GM21360 (cell line): ENCODE measurements around the gene TAF1.
"Not testable (repeated sequence)": the region's sequence is repeated elsewhere in the genome, so short reads cannot be mapped to it uniquely, and the experiment has no call there.

Experiments
- ATAC-seq: cut with Tn5 transposase; IDR thresholded peaks from one replicate; pipeline ENCODE4 v1.9.1; 2021; ENCODE audit warnings: mild to moderate bottlenecking, moderate library complexity; ENCODE audit not compliant: unreplicated experiment

Gene TAF1

DNA sequence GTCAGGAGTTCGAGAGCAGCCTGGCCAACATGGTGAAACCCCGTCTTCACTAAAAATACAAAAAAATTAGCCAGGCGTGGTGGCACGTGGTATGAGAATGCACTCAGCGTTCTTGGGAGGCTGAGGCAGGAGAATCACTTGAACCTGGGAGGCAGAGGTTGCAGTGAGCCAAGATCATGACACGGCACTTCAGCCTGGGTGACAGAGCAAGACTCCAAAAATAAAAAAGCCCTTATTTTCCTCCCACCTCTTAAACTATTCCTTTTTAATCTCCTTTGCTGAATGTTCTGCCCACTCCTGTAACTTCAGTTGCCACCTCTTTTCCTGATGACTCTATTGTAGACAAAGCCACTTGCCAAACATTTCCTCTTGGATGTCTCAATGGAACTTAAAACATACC lies 72.6 kb downstream of the TAF1 start:
- no peak for ATAC-seq

DNA sequence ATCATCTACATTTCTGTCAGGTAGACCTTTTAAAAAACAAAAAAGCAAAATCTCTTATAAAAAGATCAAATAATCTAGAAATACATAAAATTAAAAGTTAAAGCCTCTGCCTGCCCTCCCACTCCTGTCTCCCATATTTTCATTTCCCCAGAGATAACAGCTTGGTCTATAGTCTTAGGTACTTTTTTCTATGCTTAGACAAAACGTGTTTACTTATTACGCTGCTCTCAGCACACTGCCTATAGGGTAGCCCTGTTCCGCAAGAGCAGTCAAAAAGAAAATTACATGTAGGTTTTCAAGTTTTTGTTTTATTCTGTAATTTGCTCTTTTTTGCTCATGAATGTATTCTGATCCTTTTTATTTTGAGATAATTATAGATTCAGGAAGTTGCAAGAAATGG lies 73.3 kb downstream of the TAF1 start:
- ATAC-seq = no peak

DNA sequence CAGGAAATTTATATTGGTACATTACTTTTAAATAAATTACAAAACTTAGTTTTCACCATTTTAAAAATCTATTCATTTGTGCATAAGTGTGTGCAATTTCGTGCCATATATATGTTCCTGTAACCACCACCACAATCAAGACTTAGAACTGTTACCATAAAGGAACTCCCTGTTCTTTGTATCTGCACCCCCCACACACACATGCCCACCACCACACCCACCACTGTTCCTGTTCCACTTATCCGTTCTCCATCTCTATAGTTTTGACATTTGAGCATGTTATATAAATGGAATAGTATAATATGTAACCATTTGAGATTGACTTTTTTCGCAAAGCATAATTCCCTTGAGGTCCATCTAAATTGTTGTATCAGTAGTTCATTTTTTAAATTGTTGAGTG lies 73.7 kb downstream of the TAF1 start:
- ATAC-seq = no peak

DNA sequence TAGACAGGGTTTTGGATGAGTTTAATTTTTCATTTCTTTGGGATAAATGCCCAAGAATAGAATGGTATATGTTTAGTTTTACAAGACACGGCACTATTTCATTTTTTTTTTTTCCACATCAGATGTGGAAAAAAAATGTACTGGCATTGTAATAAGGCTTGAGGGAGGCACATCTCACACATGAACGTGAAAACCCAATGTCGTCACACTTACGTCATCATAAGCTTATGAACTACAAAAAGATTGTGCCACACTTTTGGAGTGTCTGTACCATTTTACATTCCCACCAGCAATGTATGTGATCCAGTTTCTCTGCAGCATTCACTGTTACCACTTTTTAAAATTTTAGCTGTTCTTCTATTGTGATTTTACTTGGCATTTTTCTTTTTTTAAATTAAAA lies 74.2 kb downstream of the TAF1 start:
- no peak for ATAC-seq

DNA sequence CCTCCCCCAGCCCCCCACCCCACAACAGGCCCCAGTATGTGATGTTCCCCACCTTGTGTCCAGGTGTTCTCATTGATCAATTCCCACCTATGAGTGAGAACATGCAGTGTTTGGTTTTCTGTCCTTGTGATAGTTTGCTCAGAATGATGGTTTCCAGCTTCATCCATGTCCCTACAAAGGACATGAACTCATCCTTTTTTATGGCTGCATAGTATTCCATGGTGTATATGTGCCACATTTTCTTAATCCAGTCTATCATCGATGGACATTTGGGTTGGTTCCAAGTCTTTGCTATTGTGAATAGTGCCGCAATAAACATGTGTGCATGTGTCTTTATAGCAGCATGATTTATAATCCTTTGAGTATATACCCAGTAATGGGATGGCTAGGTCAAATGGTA lies 75.7 kb downstream of the TAF1 start:
- ATAC-seq = not testable (repeated sequence)

DNA sequence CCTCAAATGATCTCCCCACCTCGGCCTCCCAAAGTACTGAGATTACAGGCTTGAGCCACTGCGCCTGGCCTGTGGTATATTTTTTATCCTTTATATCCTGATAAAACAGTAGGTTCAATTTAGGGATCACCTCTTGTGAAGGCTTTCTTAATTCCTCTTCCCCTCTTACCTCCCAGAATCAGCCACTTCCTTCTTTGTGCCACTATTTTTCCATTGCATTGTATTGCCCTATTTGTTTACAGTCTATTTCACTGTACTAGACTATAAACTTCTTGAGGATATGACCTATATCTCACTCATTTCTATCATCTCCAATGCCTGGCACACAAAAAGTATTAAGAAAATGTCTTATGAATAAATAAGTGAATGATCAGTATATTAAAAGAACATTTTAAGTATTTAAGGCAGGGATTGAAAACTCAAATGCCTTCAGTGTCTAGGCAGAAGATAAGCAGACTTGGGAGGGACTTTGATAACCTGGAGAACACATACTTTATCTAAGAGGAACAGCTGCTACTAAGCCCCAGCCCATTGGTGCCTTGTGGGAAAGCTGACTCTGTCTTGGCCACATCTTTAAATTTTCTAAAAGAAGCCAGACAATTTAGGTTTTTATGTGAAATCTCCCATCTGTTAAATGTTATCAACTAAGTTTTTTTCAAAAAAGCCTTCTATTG lies 84.4 kb downstream of the TAF1 start:
- ATAC-seq = no peak

DNA sequence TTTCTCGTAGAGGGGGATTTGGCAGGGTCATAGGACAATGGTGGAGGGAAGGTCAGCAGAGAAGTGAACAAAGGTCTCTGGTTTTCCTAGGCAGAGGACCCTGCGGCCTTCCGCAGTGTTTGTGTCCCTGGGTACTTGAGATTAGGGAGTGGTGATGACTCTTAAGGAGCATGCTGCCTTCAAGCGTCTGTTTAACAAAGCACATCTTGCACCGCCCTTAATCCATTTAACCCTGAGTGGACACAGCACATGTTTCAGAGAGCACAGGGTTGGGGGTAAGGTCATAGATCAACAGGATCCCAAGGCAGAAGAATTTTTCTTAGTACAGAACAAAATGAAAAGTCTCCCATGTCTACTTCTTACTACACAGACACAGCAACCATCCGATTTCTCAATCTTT lies 85.4 kb downstream of the TAF1 start:
- ATAC-seq = not testable (repeated sequence)

DNA sequence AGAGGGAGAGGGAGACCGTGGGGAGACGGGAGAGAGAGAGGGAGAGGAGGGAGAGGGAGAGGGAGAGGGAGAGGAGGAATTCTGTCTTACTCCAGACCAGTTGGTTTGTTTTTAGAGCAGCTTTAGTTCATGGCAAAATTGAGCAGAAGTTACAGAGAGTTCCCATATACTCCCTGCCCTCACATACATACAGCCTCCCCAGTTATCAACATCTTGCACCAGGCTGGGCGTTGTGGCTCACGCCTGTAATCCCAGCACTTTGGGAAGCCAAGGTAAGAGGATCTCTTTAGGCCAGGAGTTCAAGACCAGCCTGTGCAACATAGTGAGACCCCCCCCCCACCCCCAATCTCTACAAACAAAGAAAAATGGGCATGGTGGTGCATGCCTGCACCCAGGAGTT lies 86.9 kb downstream of the TAF1 start:
- ATAC-seq = no peak

DNA sequence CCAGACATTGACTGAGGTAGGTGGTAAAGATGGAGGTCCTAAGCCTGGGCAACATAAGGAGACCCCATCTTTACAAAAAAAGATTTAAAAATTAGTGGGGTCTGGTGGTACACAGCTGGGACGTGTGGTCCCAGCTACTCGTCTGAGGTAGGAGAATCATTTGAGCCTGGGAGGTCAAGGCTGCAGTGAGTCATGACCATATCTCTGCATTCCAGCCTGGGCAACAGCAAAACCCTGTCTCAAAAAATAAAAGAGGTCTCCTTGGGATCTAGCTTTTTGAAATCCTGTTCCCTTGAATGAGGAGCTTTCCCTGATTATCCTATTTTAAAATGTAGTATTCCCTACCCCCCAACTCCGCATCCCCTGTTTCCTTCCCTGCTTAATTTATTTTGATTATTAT lies 88.1 kb downstream of the TAF1 start:
- no peak for ATAC-seq

DNA sequence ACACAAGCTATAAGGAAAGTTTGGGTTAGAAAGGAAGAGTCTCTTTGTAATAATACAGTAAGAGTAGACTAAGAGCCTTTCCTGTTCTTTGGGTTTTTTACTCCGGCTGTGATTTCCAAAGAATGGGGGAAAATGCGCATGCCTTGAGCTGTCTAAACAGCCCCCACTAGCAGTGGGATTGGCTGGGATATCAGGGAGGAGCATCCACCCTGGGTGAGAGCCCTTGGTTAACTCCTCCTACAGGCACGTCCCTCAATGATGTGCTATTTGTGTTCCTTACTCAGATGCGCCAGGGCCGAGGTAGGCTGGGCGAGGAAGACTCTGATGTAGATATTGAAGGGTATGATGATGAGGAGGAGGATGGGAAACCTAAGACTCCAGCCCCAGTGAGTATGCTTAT lies 92.7 kb downstream of the TAF1 start:
- no peak for ATAC-seq

DNA sequence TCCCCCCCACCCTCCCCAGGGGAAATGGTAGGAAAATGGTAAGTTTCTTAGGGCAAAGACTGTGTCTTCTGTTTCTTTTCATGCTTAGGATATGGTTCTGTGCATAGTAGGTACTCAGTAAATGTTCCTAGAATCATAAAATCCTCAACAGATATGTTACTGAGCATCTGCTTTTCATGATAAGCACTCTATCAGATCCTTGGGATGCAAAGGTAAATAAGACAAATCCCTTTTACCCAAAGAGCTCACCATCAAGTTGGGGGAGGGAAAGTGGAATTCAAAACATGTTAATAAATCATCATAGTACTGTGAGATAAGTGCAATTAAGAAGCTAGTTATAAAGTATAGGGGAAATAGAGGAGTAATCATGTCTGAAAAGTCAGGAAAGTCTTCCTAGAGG lies 98.8 kb downstream of the TAF1 start:
- no peak for ATAC-seq

DNA sequence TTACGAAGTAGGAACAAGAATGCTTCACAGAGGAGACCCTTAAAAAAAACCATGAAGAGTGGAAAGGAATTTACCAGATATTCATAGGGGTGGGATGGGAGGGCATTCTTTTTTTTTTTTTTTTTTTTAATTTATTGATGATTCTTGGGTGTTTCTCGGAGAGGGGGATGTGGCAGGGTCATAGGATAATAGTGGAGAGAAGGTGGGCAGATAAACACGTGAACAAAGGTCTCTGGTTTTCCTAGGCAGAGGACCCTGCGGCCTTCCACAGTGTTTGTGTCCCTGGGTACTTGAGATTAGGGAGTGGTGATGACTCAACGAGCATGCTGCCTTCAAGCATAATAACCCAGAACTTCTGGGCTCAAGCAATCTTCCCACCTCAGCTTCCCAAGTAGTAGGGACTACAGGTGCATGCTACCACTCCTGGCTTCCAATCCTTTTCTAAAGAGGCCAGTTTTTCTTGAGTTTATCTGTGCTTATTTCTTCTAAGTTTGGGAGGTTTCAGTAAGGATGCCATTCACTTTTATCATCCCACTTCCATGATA lies 100.9 kb downstream of the TAF1 start:
- no peak for ATAC-seq

DNA sequence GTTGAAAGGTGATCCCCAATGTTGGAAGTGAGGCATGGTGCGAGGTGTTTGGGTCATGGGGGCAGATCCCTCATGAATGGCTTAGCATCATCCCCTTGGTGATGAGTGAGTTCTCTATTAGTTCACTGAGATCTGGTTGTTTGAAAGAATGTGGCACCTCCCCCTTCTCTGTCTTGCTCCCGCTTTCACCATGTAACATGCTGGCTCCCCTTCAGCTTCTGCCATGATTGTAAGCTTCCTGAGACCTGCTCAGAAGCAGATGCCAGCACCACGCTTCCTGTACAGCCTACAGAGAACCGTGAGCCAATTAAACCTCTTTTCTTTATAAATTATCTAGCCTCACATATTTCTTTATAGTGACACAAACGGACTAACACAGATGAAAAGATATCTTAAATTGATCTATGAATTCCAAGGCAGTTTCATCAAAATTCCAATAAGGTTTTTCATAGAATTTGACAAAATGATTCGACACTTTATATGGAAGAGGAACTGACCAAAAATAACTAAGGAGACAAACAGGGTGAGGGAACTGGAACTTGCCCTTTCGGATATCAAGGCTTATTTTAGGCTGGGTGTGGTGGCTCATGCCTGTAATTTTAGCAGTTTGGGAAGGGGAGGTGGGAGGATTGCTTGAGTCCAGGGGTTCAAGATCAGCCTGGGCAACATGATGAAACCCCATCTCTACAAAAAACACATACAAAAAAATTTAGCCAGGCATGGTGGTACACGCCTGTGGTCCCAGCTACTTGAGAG lies 109.8 kb downstream of the TAF1 start:
- no peak for ATAC-seq

DNA sequence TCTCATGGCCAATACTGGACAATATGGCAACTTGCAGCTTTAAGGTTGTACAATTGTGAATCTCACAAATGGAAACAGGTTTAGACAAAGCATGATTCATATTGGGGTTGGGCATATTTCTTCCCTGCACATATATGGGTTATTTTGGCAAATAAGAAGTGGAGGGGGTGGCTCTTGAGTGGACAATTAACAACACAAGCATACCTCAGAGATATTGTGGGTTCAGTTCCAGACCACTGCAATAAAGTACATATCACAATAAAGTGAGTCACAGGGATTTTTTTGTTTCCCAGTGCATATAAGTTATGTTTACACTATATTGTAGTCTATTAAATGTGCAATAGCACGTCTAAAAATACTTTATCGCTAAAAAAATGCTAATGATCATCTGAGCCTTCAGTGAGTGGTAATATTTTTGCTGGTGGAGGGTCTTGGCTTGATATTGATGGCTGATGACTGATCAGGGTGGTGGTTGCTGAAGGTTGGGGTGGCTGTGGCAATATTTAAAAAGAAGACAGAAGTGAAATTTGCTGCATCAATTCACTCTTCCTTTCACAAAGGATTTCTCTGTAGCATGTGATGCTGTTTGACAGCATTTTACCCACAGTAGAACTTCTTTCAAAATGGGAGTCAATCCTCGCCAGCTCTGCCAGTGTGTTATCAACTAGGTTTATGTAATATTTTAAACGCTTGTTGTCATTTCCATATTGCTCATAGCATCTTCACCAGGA lies 116.2 kb downstream of the TAF1 start:
- ATAC-seq = no peak

DNA sequence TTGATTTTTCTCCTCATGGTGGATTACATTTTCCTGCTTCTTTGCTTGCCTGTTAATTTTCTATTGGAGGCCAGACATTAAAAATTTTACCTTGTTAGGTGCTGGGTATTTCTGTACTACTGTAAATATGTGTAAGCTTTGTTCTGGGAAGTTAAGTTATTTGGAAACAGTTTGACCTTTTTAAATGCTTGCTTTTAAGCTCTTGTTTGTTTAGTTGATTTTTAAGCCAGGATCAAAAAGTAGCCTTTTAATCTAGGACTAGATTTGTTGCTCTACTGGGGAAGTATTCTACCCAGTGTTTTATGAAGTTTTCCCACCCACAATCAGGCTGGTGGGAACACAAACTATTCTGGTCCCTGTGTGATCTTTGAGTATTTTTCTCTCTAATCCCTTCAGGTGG lies 121.7 kb downstream of the TAF1 start:
- ATAC-seq = no peak

DNA sequence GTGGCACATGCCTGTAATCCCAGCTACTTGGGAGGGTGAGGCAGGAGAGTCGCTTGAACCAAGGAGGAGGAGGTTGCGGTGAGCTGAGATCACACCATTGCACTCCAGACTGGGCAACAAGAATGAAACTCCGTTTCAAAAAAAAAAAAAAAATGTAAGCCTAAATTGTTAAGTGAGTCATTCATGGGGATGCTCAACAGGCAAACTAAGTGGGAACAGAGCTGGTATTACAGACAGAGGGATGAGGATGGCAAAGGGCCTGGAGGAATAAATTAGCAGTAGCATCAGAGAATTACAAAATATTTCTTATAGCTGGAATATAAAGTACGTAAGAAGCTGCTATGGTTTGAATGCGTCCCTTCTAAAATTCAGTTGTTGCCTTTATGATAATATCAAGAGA lies 123.4 kb downstream of the TAF1 start:
- no peak for ATAC-seq

DNA sequence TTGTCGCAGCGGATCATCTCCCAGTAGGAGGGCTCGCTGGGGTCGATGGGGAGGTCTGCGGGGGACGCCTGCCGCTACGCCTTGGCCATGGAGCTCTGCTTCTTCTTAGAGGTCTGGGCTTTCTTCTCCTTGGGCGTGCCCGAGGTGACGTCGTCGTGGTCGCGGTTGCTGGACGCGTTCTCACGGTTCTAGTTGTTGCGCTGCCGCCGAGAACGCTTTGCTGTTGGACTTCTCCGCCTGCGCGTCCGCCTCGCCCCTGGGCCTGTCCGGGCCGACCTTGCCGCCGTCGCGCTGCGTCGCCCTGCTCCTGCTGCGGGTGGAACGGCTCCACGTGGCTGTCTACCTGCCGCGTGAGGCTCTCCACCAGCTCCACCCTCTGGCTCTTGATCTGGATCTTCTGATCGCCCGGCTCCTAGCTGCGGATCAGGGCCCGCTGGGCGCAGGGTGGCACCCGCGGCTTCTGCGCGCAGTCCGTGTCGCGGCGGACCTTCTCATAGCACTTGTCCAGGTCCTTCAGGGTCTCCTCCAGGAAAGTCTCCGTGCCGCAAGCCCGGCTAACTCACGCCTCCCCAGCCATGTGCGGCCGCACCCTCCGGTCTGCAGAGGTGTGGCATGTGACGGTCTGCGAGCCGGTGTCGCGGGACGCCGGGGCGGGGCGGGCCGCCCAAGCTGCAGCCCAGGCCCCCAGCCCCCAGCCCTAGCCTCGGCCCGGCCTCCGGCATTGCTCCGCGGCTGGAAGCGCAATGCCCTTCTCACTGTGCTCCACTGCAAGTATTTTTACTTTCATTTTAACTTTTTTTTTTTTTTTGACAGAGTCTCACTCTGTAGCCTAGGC lies 126.3 kb downstream of the TAF1 start:
- ATAC-seq = no peak

DNA sequence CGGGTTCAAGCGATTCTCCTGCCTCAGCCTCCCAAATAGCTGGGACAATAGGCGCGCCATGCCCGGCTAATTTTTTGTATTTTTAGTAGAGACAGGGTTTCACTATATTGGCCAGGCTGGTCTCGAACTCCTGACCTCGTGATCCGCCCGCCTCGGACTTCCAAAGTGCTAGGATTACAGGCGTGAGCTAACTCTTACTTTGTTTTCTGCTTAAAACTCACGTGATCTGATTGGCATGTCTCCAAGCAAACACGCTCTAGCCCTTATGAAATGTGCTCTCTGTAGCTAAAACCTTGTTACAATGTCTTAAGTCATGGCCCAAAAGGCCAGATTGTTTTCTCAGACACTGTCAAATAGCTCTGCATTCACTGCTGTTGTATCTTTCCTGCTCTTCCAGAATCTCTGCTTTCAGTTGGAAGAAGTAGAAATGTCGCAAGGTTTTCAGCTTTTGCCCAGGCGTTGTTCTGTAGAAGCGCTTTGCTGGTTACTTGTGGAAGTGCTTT lies 127.0 kb downstream of the TAF1 start:
- ATAC-seq = no peak

DNA sequence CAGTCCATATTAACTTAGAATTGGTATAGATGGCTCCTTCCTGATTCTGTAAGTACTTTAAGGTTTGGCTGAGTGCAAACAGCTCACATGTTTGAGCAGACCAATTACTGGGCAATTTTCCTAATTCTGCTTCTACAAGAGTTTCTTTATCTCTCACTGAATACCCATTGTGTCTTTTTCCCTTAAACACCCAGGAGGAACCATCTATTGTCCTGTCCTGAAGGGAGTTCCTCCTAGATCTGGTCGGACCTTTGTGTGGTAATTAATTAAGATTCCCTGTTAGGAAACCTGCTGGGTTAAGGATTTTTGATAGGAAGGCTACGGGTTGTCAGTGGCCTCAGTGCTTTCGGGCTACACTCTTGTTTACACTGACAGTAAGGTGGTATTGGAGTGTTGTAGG lies 129.8 kb downstream of the TAF1 start:
- not testable (repeated sequence) for ATAC-seq

DNA sequence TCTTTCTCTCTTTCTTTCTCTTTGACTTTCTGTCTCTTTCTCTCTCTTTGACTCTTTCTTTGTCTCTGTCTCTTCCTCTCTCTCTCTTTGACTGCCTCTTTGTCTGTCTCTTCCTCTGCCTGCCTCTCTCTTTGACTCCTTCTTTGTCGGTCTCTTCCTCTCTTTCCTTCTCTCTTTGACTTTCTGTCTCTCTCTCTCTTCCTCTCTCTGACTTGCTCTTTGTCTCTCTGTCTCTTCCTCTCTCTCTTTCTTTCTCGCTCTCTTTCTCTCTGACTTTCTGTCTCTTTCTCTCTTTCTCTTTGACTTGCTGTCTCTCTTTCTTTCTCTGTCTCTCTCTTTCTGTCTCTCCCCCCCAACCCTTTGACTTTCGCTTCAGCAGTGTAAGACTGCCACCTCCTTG lies 130.3 kb downstream of the TAF1 start:
- ATAC-seq = no peak

DNA sequence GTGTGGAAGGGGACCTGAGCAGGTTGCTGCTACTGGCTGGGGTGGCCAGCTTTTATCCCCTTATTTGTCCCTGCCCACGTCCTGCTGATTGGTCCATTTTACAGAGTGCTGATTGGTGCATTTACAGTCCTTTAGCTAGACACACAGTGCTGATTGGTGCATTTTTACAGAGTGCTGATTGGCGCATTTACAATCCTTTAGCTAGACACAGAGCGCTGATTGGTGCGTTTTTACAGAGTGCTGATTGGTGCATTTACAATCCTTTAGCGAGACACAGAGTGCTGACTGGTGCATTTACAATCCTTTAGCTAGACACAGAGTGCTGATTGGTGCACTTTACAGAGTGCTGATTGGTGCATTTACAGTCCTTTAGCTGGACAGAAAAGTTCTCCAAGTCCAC lies 135.9 kb downstream of the TAF1 start:
- ATAC-seq = not testable (repeated sequence)
